GM12892 (cell line): ENCODE measurements around the gene CDX1.

Experiments
- POLR2A ChIP-seq: IDR thresholded peaks from 2 replicates; pipeline ENCODE4 v1.6.1; 2011; ENCODE audit warnings: low read depth, low read length, control low read depth
- TAF1 ChIP-seq: IDR thresholded peaks from 2 replicates; pipeline ENCODE4 v1.6.1; 2011; ENCODE audit warnings: low read depth, mild to moderate bottlenecking, control low read depth, low read length, borderline replicate concordance

DNA sequence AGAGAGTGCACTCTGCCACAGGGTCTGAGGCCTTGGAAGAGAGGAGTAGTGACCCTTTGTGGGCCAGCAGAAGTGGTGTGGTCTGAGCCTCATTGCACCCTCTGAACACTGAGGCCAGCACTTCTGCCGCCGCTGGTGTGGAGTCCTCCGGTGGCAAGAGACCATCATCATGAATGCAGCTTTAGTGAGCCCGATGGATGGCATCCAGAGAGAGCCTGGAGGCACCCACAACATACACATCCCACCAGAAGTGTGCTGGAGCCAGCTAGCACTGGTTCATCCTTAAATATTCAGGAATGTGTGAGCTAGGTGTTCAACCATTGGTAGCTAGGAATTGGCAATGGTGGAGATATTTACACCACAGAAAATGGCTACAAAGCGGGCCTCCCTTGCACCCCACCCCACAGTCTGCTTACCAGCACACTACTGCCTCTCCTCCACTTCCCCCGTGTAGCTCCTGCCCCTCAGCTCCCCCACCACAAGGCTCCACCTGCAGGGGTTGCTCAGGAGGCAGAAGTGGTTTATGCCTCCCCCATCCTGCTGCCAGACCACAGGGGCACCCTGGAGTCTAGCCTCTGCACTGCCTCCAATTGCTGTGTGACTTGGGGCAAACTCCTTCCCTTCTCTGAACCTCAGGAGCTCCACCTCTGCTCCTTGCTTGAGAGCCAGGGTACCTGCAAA lies 39.7 kb downstream of the CDX1 start:
- no peak for TF ChIP-seq POLR2A
- TF ChIP-seq TAF1, result no peak
